ENCODE results near the gene LIMS1. TPM values are rescaled to one million over a fixed set of nuclear protein-coding genes. Genes with fewer than 3 reads are reported as not detected.

The LIMS1 gene
- polyA plus RNA-seq, 1 donor (not counting 4 experiments of a cell fraction or from before 2014, with no cell fraction given), result 62.5 TPM

- H3K9me1 ChIP-seq (ENCODE audit: control insufficient read depth, extremely low read depth, insufficient read depth, low read length), result no peaks in the 10 kb centered on the region
- H3K9me3 ChIP-seq (ENCODE audit: control insufficient read depth, low read depth, low read length), result no peaks in the 10 kb centered on the region
- H3K4me2 ChIP-seq (ENCODE audit: control insufficient read depth, extremely low read depth, insufficient read depth, low read depth, low read length), result peak overlapping the region; percentile 90
- H2AFZ ChIP-seq (ENCODE audit: control insufficient read depth, low read length), result no peak overlapping the region
- H3K9ac ChIP-seq (ENCODE audit: control insufficient read depth, extremely low read depth, insufficient read depth, low read length), result peak overlapping the region; percentile 88
- H3K4me3 ChIP-seq (ENCODE audit: control insufficient read depth in 2 of 3, extremely low read depth in 1 of 3, insufficient read depth in 2 of 3, low read depth in 1 of 3, low read length in 3 of 3), result peak overlapping the region; percentile 78 to 91 (median 89)
- TF ChIP-seq EZH2 (IDR thresholded peaks at IDR 0.05; ENCODE audit: low read length) (no peak), CTCF (optimal IDR thresholded peaks at IDR 0.05 in 1 of 3, IDR thresholded peaks at IDR 0.05 in 1 of 3, conservative IDR thresholded peaks at IDR 0.05 in 1 of 3; ENCODE audit: extremely low read depth in 1 of 3, insufficient read depth in 2 of 3, low read length in 3 of 3) (no peak)
- DNase-seq (ENCODE audit: low read depth, low spot score) (no peak), FAIRE-seq (peak; percentile 64)
- H3K36me3 ChIP-seq (ENCODE audit: control insufficient read depth in 2 of 2, extremely low read depth in 1 of 2, insufficient read depth in 2 of 2, low read length in 2 of 2), result no peaks in the 10 kb centered on the region
- H3K79me2 ChIP-seq (ENCODE audit: control insufficient read depth, insufficient read depth, low read length), result peaks cover 54% of the 10 kb centered on the region
- H3K4me1 ChIP-seq (ENCODE audit: control insufficient read depth, extremely low read depth, insufficient read depth, low read length), result peaks cover 34% of the 10 kb centered on the region
- dilution Hi-C loops (cut with MboI; ENCODE audit: extremely low pct_ligation_motif_present, low sequenced_read_pairs), result no loop called here
- H4K20me1 ChIP-seq (ENCODE audit: control insufficient read depth, extremely low read depth, insufficient read depth, low read length), result no peaks in the 10 kb centered on the region
- peak overlapping the region; percentile 86 for H3K27ac ChIP-seq (ENCODE audit: control insufficient read depth, insufficient read depth, low read length)
- no peaks in the 10 kb centered on the region for H3K27me3 ChIP-seq (ENCODE audit: control insufficient read depth, extremely low read depth, insufficient read depth, low read length)
Observed at GRCh38 chr2:108535357-108535631, 1.0 kb downstream of the LIMS1 start.

- Histone ChIP-seq H3K27me3 (ENCODE audit: control insufficient read depth, extremely low read depth, insufficient read depth, low read length) (no peaks in the 10 kb centered on the region), H3K4me1 (ENCODE audit: control insufficient read depth, extremely low read depth, insufficient read depth, low read length) (peaks cover 34% of the 10 kb centered on the region), H3K9ac (ENCODE audit: control insufficient read depth, extremely low read depth, insufficient read depth, low read length) (no peak overlapping the region), H3K4me3 (ENCODE audit: control insufficient read depth in 2 of 3, extremely low read depth in 1 of 3, insufficient read depth in 2 of 3, low read depth in 1 of 3, low read length in 3 of 3) (peak overlapping the region in 2 of 3 experiments; percentile 89 to 91), H3K9me1 (ENCODE audit: control insufficient read depth, extremely low read depth, insufficient read depth, low read length) (no peaks in the 10 kb centered on the region), H3K79me2 (ENCODE audit: control insufficient read depth, insufficient read depth, low read length) (peaks cover 63% of the 10 kb centered on the region), H3K36me3 (ENCODE audit: control insufficient read depth in 2 of 2, extremely low read depth in 1 of 2, insufficient read depth in 2 of 2, low read length in 2 of 2) (peaks cover 0 to 2% of the 10 kb centered on the region in 2 experiments), H4K20me1 (ENCODE audit: control insufficient read depth, extremely low read depth, insufficient read depth, low read length) (no peaks in the 10 kb centered on the region), H2AFZ (ENCODE audit: control insufficient read depth, low read length) (no peak overlapping the region), H3K9me3 (ENCODE audit: control insufficient read depth, low read depth, low read length) (no peaks in the 10 kb centered on the region), H3K27ac (ENCODE audit: control insufficient read depth, insufficient read depth, low read length) (peak overlapping the region; percentile 13), H3K4me2 (ENCODE audit: control insufficient read depth, extremely low read depth, insufficient read depth, low read depth, low read length) (peak overlapping the region; percentile 90)
- FAIRE-seq, result no peak
- DNase-seq (ENCODE audit: low read depth, low spot score), result no peak
- TF ChIP-seq EZH2 (IDR thresholded peaks at IDR 0.05; ENCODE audit: low read length) (no peak), CTCF (optimal IDR thresholded peaks at IDR 0.05 in 1 of 3, IDR thresholded peaks at IDR 0.05 in 1 of 3, conservative IDR thresholded peaks at IDR 0.05 in 1 of 3; ENCODE audit: extremely low read depth in 1 of 3, insufficient read depth in 2 of 3, low read length in 3 of 3) (no peak)
- dilution Hi-C loops (cut with MboI; ENCODE audit: extremely low pct_ligation_motif_present, low sequenced_read_pairs), result no loop called here
Observed at GRCh38 chr2:108536133-108536780, 2.0 kb downstream of the LIMS1 start.
